Brain microvascular endothelial cell (primary cell): ENCODE results near the gene CYP2W1.

ENCODE experiments used
- DNase-seq: peaks from one replicate; pipeline ENCODE4 v3.0.0-alpha.2; 2020
- H3K27ac ChIP-seq: fragments of 250-450 bp; sonication (Bioruptor Pico); 2 replicates; pipeline ENCODE4 v1.5.1; 2020; ENCODE audit warnings: mild to moderate bottlenecking, moderate library complexity
- H3K27me3 ChIP-seq: fragments of 250-450 bp; sonication (Bioruptor Pico); replicated peaks from 2 replicates; pipeline ENCODE4 v1.5.1; 2020; ENCODE audit warnings: mild to moderate bottlenecking
- H3K36me3 ChIP-seq: fragments of 250-450 bp; sonication (Bioruptor Pico); replicated peaks from 2 replicates; pipeline ENCODE4 v1.5.1; 2020; ENCODE audit warnings: mild to moderate bottlenecking
- H3K4me3 ChIP-seq: 2 replicates; pipeline ENCODE4 v1.5.1; 2011; ENCODE audit warnings: low read depth, mild to moderate bottlenecking, control low read depth, low read length, moderate library complexity
- in situ Hi-C: cut with HindIII; loops from 2 replicates; pipeline ENCODE4 v1.10.0; 2017; ENCODE audit warnings: low sequenced_read_pairs, low pct_ligation_motif_present
- TF ChIP-seq, protein P1 (sequence below): IDR thresholded peaks from 2 replicates; pipeline ENCODE4 v1.5.1; 2011; ENCODE audit warnings: low read depth, mild to moderate bottlenecking, moderate library complexity, low read length, control low read depth, inconsistent platforms; ENCODE audit errors: missing control alignments

Gene CYP2W1

DNA sequence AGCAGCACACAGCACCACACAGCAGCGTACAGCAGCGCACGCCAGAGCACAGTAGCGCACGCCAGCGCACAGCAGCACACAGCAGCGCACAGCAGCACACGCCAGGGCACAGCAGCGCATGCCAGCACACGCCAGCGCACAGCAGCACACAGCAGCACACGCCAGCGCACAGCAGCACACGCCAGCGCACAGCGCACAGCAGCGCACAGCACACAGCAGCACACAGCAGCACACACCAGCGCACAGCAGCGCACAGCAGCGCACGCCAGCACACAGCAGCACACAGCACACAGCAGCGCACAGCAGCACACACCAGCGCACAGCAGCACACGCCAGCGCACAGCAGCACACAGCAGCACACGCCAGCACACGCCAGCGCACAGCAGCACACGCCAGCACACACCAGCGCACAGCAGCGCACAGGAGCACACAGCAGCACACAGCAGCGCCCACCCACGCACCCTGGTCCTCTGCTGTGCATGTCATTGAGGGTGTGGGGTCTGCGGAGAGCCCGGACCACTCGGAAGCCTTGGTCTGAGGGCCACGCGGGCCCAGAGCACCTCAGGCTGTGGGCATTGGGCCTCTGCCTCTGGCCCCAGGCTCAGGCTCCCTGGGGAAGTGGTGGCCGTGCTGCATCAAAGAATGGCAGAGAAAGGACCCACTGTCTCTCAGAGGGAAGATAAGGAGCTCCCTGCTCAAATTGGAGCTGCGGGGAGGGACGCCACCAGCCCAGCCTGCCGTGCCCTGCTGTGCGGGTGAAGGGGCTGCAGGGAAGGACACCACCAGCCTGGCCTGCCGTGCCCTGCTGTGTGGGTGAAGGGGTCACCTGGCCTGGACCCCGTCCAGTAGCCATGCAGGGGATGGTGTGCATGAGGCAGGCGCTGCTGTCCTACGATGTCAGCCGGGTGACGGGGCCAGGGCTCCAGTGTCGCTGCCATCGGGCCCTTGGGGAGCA, 33.9 kb downstream of the CYP2W1 start:
- Histone ChIP-seq H3K4me3 (no peak overlapping the region), H3K36me3 (peaks cover 8% of the 10 kb centered on the region)
- in situ Hi-C loops = no loop called here

DNA sequence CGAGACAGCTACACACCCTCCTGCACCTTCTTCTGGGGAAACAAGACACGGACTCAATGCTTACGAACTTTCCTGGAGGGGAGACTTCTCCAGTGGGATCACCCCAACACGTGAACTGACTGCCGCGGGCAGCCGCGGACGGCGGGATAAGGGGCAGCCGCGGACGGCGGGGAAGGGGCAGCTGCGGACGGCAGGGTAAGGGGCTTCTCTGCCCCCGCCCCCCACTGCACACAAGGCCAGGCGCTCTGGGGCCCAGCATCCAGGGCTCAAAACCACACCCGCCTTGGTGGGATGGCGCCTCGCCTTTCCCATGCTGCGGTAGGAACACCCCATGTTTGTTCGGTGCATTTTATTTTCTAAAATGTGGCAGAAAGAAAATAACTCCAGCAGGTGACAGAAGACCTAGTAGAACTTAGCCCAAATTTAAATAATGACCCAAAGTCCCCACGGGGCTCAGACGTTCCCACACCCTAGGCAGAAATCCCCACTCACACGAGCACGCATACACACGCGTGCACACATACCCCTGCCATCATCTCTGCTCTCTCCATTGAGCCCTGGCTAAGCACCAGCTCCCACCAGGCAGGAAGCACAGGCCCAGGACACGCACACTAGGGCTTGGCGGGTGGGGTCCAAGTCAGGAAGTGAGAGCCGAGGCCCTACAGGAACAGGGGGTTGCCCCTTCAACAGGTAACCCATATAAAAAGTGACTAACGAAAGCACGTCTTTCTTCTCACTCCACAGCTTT, 34.8 kb downstream of the CYP2W1 start:
- Histone ChIP-seq H3K27me3 (no peaks in the 10 kb centered on the region), H3K4me3 (no peak overlapping the region), H3K36me3 (peaks cover 8% of the 10 kb centered on the region), H3K27ac (no peak overlapping the region)
- DNase-seq = no peak
- in situ Hi-C loops = no loop called here
- TF ChIP-seq, protein P1, sequence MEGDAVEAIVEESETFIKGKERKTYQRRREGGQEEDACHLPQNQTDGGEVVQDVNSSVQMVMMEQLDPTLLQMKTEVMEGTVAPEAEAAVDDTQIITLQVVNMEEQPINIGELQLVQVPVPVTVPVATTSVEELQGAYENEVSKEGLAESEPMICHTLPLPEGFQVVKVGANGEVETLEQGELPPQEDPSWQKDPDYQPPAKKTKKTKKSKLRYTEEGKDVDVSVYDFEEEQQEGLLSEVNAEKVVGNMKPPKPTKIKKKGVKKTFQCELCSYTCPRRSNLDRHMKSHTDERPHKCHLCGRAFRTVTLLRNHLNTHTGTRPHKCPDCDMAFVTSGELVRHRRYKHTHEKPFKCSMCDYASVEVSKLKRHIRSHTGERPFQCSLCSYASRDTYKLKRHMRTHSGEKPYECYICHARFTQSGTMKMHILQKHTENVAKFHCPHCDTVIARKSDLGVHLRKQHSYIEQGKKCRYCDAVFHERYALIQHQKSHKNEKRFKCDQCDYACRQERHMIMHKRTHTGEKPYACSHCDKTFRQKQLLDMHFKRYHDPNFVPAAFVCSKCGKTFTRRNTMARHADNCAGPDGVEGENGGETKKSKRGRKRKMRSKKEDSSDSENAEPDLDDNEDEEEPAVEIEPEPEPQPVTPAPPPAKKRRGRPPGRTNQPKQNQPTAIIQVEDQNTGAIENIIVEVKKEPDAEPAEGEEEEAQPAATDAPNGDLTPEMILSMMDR = no peak

More for the DNA sequence above, 33.9 kb downstream of the CYP2W1 start:
- no peak overlapping the region for H3K27ac ChIP-seq
- H3K27me3 ChIP-seq = no peaks in the 10 kb centered on the region
- no peak for DNase-seq
- TF ChIP-seq, protein P1 = no peak

DNA sequence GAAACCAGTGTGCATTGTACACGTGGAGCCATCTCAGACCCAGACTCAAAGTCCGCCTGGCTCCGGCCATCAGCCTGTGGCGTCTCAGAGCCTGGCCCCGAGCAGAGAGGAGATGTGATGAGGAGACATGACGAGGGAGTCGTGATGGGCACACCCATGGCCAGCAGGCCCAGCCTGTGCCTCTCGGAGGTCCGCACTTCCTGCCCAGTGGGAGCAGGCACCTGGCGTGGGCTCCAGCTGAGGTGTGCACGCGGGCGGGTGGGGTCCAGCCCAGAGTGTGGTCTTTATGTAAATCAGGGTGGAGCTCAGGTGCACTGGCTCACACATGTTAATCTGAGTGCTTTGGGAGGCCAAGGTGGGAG, 35.3 kb downstream of the CYP2W1 start:
- peaks cover 8% of the 10 kb centered on the region for H3K36me3 ChIP-seq
- H3K4me3 ChIP-seq = no peak overlapping the region
- H3K27ac ChIP-seq = no peak overlapping the region
- no peak for DNase-seq
- no peaks in the 10 kb centered on the region for H3K27me3 ChIP-seq
- in situ Hi-C loops = no loop called here
- TF ChIP-seq, protein P1 = no peak

DNA sequence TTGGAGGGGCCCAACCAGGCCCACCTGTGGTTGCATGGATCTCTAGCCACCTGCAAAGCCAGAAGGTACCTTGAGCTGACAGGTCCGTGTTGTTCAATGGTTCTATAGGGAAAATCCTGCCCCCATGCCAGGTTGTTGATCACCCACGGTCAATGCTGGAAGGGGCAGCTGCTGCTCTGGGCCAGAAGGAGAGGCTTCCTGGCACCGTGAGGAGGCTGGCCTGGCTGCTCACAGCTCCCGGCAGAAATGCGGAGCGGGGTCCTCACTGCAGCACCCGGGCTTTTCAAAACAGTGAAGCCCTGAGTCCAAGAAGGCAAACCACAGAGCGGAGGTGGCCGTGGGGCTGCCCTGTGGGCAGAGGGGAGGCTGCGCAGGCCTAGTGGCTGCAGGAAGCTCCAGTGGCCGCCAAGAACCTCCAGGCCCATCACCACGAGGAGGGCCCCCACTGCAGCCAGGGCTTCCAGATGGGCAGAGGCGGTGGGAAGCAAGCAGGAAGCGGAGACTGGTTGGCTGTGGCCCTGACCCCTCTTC, 36.3 kb downstream of the CYP2W1 start:
- H3K4me3 ChIP-seq = no peak overlapping the region
- H3K36me3 ChIP-seq = peaks cover 8% of the 10 kb centered on the region
- TF ChIP-seq, protein P1 = no peak
- no peak for DNase-seq
- no peaks in the 10 kb centered on the region for H3K27me3 ChIP-seq
- in situ Hi-C loops = no loop called here
- no peak overlapping the region for H3K27ac ChIP-seq

DNA sequence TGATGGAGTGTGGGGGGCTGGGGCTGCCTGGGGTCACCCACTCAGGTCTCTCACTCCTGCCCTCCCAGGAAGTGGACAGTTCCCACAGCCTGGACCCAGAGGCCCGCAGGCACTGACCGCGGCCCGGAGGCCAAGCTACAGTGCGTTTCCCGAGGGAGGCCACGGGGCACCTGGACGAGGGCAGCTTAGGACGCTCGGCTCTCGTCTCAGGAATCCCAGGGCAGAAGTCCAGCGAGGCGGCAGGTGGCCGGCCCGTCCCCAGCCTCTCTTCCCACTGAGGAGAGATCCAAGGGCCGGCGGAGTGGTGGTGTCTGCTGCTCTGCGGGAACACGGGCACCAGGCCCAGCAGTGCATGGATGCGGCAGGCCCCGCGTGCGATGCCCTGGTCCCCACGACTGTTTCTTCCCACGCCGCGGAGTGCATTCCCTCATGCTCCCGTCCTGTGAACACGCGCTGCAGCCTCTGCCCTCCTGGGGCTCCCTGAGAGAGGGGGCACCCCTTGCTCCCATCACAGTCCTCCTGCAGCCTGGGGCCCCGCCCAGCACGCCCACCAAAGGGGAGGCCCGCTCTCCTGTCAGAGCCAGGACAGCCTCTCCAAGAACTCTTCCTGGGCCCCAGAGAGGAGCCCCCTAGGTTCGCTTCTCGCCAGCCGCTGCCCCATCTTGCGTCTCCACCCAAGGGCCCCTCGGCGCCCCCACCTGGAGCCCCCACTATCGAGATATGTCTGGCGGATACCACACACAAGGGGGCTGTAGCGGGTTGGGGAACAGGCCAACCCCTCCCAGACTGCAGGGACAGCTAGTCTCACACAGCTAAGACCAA, 37.0 kb downstream of the CYP2W1 start:
- H3K27ac ChIP-seq = no peak overlapping the region
- TF ChIP-seq, protein P1 = no peak
- H3K36me3 ChIP-seq = peaks cover 8% of the 10 kb centered on the region
- H3K27me3 ChIP-seq = no peaks in the 10 kb centered on the region
- in situ Hi-C loops = no loop called here
- no peak overlapping the region for H3K4me3 ChIP-seq
- DNase-seq = no peak
